ENCODE measurements around the gene TNFAIP1. TPM values are rescaled to one million over a fixed set of nuclear protein-coding genes. Genes with fewer than 3 reads are reported as not detected.

The TNFAIP1 gene
- total RNA-seq, 1 experiment from 2014 or later = 33.4 TPM

DNA sequence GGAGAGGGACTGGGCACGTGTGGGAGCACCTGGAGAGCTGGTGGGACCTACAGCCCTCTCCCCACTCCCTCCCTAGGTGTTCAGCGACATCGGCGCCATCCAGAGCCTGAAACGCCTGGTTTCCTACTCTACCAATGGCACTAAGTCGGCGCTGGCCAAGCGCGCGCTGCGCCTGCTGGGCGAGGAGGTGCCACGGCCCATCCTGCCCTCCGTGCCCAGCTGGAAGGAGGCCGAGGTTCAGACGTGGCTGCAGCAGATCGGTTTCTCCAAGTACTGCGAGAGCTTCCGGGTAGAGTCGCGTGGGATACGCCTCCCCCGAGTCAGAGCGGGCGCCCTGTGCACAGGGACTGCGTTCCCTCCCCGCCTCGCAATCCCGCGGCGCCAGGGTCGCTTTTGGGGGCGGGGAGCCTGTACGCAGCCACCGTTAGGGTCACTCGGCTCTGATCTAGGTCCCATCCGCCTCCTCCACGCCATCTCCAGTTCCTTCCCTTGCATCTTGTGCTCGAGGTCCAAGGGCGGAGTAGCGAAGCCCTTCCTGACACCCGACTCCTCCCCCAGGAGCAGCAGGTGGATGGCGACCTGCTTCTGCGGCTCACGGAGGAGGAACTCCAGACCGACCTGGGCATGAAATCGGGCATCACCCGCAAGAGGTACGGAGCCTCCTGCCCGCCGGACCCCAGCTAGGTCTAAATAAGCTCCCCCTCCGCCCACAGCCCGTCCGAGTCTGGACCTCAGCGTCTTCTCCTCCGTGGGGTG lies 48.9 kb downstream of the TNFAIP1 start:
- TF ChIP-seq TCF7L2 (IDR thresholded peaks at IDR 0.05; ENCODE audit: borderline replicate concordance, extremely low read depth, insufficient read depth, insufficient read length) (no peak), ZNF274 (IDR thresholded peaks at IDR 0.05; ENCODE audit: low read depth, low read length) (no peak), POLR2AphosphoS5 (IDR thresholded peaks at IDR 0.05; ENCODE audit: low read depth, low read length) (no peak), SP1 (IDR thresholded peaks at IDR 0.05; ENCODE audit: low read depth) (no peak), JUND (IDR thresholded peaks at IDR 0.05) (no peak), CBX3 (IDR thresholded peaks at IDR 0.05; ENCODE audit: low read depth) (no peak)
- TF ChIP-seq, protein P1, sequence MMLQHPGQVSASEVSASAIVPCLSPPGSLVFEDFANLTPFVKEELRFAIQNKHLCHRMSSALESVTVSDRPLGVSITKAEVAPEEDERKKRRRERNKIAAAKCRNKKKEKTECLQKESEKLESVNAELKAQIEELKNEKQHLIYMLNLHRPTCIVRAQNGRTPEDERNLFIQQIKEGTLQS (IDR thresholded peaks at IDR 0.05) = no peak
- TF ChIP-seq, protein P2, sequence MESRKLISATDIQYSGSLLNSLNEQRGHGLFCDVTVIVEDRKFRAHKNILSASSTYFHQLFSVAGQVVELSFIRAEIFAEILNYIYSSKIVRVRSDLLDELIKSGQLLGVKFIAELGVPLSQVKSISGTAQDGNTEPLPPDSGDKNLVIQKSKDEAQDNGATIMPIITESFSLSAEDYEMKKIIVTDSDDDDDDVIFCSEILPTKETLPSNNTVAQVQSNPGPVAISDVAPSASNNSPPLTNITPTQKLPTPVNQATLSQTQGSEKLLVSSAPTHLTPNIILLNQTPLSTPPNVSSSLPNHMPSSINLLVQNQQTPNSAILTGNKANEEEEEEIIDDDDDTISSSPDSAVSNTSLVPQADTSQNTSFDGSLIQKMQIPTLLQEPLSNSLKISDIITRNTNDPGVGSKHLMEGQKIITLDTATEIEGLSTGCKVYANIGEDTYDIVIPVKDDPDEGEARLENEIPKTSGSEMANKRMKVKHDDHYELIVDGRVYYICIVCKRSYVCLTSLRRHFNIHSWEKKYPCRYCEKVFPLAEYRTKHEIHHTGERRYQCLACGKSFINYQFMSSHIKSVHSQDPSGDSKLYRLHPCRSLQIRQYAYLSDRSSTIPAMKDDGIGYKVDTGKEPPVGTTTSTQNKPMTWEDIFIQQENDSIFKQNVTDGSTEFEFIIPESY (IDR thresholded peaks at IDR 0.05; ENCODE audit: extremely low read depth, insufficient replicate concordance, low read length) = no peak
- ChIA-PET CTCF (no interaction called here), POLR2A (no interaction called here), RAD21 (ENCODE audit: low non-redundant PET in 1 of 2, low total read pairs in 2 of 2, uncharacterized antibody in 2 of 2, unreplicated experiment in 2 of 2) (no interaction called here)
- H3K4me2 ChIP-seq (ENCODE audit: low read length) = no peak overlapping the region
- H3K79me2 ChIP-seq (ENCODE audit: insufficient read depth, low read length) = no peaks in the 10 kb centered on the region
- H3K36me3 ChIP-seq (ENCODE audit: control insufficient read depth in 1 of 2, insufficient read depth in 2 of 2, low read length in 2 of 2) = no peaks in the 10 kb centered on the region
- H3K4me3 ChIP-seq (replicated peaks in 1 of 2; ENCODE audit: low read depth in 1 of 2, low read length in 2 of 2) = no peak overlapping the region
- ATAC-seq (no peak), DNase-seq (ENCODE audit: low read depth, low spot score) (no peak)
- BruUV-seq (replicated peaks) = no TSS peak
- no peaks in the 10 kb centered on the region for H4K20me1 ChIP-seq (ENCODE audit: insufficient read depth)
- H3K9me3 ChIP-seq (ENCODE audit: control insufficient read depth in 1 of 2, insufficient read depth in 1 of 2, low read depth in 1 of 2, low read length in 2 of 2) = no peaks in the 10 kb centered on the region
- no peaks in the 10 kb centered on the region for H3K27me3 ChIP-seq (ENCODE audit: insufficient read depth, low read length)
- no peaks in the 10 kb centered on the region for H3K4me1 ChIP-seq (ENCODE audit: control insufficient read depth in 1 of 2, insufficient read depth in 2 of 2, low read length in 2 of 2)
- no peak overlapping the region for H3K27ac ChIP-seq (ENCODE audit: low read depth, low read length)
- no peak overlapping the region for H3K9ac ChIP-seq (ENCODE audit: low read length)
- H2AFZ ChIP-seq (ENCODE audit: low read depth, low read length, poor library complexity, severe bottlenecking) = no peak overlapping the region
- no peaks in the 10 kb centered on the region for H3K9me2 ChIP-seq (ENCODE audit: insufficient read depth)
- intact Hi-C loops (cut with micrococcal nuclease) = no loop called here

Data from HCT116 (cell line).